GM19463 (cell line): Measurements from ENCODE around the gene GRIA3.

Experiments used
- ATAC-seq: cut with Tn5 transposase; IDR thresholded peaks from one replicate; pipeline ENCODE4 v1.9.1; 2021; ENCODE audit warnings: mild to moderate bottlenecking, moderate library complexity; ENCODE audit not compliant: unreplicated experiment

Gene GRIA3

GRCh38 chrX:123184219-123184865 is at the start of gene GRIA3:
TSS of gene GRIA3 (plus strand) at chrX:123184278. CDS start at chrX:123184536, 258 bp downstream.
- peak; percentile 25 for ATAC-seq

GRCh38 chrX:123138473-123138872 is 45.6 kb upstream of the GRIA3 start:
- ATAC-seq = no peak

GRCh38 chrX:123140454-123140853 is 43.6 kb upstream of the GRIA3 start:
- ATAC-seq = no peak

GRCh38 chrX:123140904-123141303 is 43.2 kb upstream of the GRIA3 start:
- no peak for ATAC-seq

GRCh38 chrX:123153846-123154335 is 30.2 kb upstream of the GRIA3 start:
- no peak for ATAC-seq

- no peak for ATAC-seq
Observed at GRCh38 chrX:123155327-123155726, 28.8 kb upstream of the GRIA3 start.

- ATAC-seq = no peak
Observed at GRCh38 chrX:123157586-123157985, 26.5 kb upstream of the GRIA3 start.

- no peak for ATAC-seq
Observed at GRCh38 chrX:123159403-123159802, 24.7 kb upstream of the GRIA3 start.

- no peak for ATAC-seq
Observed at GRCh38 chrX:123167621-123168020, 16.5 kb upstream of the GRIA3 start.

GRCh38 chrX:123169247-123169901 is 14.7 kb upstream of the GRIA3 start:
- ATAC-seq = peak; percentile 47

- ATAC-seq = no peak
Observed at GRCh38 chrX:123170546-123170945, 13.5 kb upstream of the GRIA3 start.

- ATAC-seq = no peak
Observed at GRCh38 chrX:123171781-123172180, 12.3 kb upstream of the GRIA3 start.

GRCh38 chrX:123172869-123173268 is 11.2 kb upstream of the GRIA3 start:
- no peak for ATAC-seq

- no peak for ATAC-seq
Observed at GRCh38 chrX:123173833-123174232, 10.2 kb upstream of the GRIA3 start.

GRCh38 chrX:123175366-123176122 is 8.5 kb upstream of the GRIA3 start:
- no peak for ATAC-seq

- no peak for ATAC-seq
Observed at GRCh38 chrX:123181233-123181914, 2.7 kb upstream of the GRIA3 start.

- no peak for ATAC-seq
Observed at GRCh38 chrX:123184866-123185276, 793 bp downstream of the GRIA3 start.

GRCh38 chrX:123185721-123186120 is 1.6 kb downstream of the GRIA3 start:
- ATAC-seq = no peak

- no peak for ATAC-seq
Observed at GRCh38 chrX:123186801-123187200, 2.7 kb downstream of the GRIA3 start.

GRCh38 chrX:123188081-123188480 is 4.0 kb downstream of the GRIA3 start:
- ATAC-seq = no peak

- ATAC-seq = no peak
Observed at GRCh38 chrX:123189338-123189737, 5.3 kb downstream of the GRIA3 start.
